ENCODE results near the gene BLID. TPM values are rescaled to one million over a fixed set of nuclear protein-coding genes. Genes with fewer than 3 reads are reported as not detected.

Gene BLID
- total RNA-seq, 2 experiments from 2014 or later, result not detected

DNA sequence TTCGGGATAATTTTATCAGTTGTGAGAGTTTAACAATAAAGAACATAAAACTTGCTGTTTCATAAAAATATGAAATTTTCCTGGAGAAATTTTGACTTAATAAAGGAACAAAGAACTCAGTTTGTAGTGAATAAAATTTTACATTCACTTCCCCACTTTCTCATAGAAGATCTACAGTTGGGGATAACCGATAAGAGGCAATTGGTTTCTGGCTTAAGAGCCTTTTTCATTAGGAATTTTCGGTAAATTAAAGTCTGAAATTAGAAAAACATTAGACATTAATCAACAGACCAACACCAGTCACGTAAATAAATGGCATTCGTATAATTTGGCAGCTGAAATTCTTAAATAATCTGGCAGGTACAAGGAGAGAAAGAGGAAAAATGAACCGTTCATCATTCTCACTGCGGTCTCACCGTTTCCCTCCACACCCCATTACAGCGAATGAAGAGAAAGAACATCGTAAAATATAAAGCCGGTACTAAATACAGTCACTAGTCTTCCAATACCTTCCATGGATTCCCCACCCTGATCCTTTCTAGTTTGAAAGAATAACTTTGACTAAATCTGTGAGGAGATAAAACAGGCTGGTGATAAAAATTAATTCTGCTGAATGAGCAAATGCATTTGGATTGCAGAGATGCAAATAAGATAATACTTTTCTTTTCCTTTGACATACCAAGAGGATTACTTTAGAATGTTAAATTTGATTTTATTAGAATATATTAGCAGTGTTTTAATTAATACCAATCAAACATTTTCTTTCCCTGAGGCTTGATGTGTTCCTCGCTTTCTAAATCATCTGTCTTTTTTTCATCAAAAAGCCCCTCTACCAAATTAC lies 19.5 kb downstream of the BLID start:
- no peaks in the 10 kb centered on the region for H3K36me3 Mint-ChIP-seq

DNA sequence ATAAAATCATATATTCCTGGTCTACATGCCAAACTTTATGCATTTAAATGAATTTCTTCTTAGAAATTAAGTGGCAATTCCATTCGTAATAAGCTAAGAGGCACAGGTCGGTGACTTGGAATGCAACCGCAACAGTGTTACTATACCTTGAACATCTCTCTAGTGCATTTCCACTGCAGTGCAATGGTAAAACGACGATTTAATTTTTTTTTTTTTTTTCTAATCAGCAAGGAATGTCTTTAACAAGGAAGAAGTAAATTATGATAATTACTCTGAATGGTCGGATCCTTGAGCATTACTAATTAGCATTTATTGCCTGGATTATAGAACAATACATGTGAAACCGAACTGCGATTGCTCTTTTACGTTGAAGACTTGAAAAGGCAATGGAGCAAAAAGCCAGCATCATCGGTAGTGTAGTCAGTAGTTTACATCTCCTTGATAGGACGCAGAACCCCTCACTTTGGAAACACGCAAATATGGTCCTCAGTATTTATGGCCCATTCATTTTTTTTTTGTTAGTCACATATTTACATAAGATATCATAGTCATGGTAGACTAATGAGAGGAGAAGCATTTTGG lies 20.2 kb downstream of the BLID start:
- DNase-seq (no peak), ATAC-seq (ENCODE audit: low read depth) (no peak)
- H3K9me3 Mint-ChIP-seq, result no peaks in the 10 kb centered on the region
- no peaks in the 10 kb centered on the region for H3K36me3 Mint-ChIP-seq
- POLR2A ChIA-PET, result no interaction called here
- no peak overlapping the region for H3K4me3 Mint-ChIP-seq
- H3K27ac Mint-ChIP-seq, result no peak overlapping the region
- peaks cover 17% of the 10 kb centered on the region for H3K27me3 Mint-ChIP-seq
- H3K4me1 Mint-ChIP-seq, result peaks cover 5% of the 10 kb centered on the region

More for the DNA sequence above, 19.5 kb downstream of the BLID start:
- no peak for ATAC-seq (ENCODE audit: low read depth)
- POLR2A ChIA-PET, result no interaction called here
- H3K27ac Mint-ChIP-seq, result no peak overlapping the region
- peaks cover 17% of the 10 kb centered on the region for H3K27me3 Mint-ChIP-seq
- H3K4me1 Mint-ChIP-seq, result peaks cover 7% of the 10 kb centered on the region
- no peaks in the 10 kb centered on the region for H3K9me3 Mint-ChIP-seq
- H3K4me3 Mint-ChIP-seq, result no peak overlapping the region
- no peak for DNase-seq

- POLR2A ChIA-PET, result no interaction called here
- peaks cover 17% of the 10 kb centered on the region for H3K27me3 Mint-ChIP-seq
- ATAC-seq (ENCODE audit: low read depth) (no peak), DNase-seq (no peak)
- no peaks in the 10 kb centered on the region for H3K36me3 Mint-ChIP-seq
- no peak overlapping the region for H3K4me3 Mint-ChIP-seq
- no peaks in the 10 kb centered on the region for H3K9me3 Mint-ChIP-seq
- H3K27ac Mint-ChIP-seq, result no peak overlapping the region
- H3K4me1 Mint-ChIP-seq, result peaks cover under 1% of the 10 kb centered on the region
Observed at GRCh38 chr11:122094836-122095235, 21.2 kb downstream of the BLID start.

GRCh38 chr11:122093731-122094275 lies 22.2 kb downstream of the BLID start:
- H3K27me3 Mint-ChIP-seq, result peaks cover 17% of the 10 kb centered on the region
- no peak for ATAC-seq (ENCODE audit: low read depth)
- H3K36me3 Mint-ChIP-seq, result no peaks in the 10 kb centered on the region
- no peak overlapping the region for H3K4me3 Mint-ChIP-seq
- H3K9me3 Mint-ChIP-seq, result no peaks in the 10 kb centered on the region
- DNase-seq, result no peak
- no peaks in the 10 kb centered on the region for H3K4me1 Mint-ChIP-seq
- no peak overlapping the region for H3K27ac Mint-ChIP-seq
- POLR2A ChIA-PET, result no interaction called here

DNA sequence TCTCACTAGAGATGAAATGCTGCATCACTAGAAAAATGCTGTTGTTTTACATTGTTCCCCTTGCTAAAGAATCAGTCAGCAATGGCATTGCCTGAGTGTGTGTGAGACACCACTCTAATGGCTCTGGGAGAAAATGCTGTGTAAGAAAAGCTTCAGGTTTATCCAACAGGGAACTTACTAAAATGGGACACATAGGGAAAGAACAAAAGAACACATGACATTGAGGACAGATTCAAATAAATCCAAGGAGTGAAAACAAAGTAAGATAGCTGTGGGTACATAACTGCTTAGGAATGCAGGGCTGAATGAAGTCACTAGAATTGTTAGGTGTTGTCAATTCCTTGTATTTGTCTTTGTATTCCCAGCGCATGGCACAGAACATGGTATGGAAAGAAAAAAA lies 24.2 kb downstream of the BLID start:
- H3K4me3 Mint-ChIP-seq, result no peak overlapping the region
- H3K36me3 Mint-ChIP-seq, result no peaks in the 10 kb centered on the region
- no peaks in the 10 kb centered on the region for H3K9me3 Mint-ChIP-seq
- DNase-seq, result no peak
- ATAC-seq (ENCODE audit: low read depth), result no peak
- POLR2A ChIA-PET, result no interaction called here
- peaks cover 4% of the 10 kb centered on the region for H3K27me3 Mint-ChIP-seq
- H3K4me1 Mint-ChIP-seq, result no peaks in the 10 kb centered on the region
- no peak overlapping the region for H3K27ac Mint-ChIP-seq

DNA sequence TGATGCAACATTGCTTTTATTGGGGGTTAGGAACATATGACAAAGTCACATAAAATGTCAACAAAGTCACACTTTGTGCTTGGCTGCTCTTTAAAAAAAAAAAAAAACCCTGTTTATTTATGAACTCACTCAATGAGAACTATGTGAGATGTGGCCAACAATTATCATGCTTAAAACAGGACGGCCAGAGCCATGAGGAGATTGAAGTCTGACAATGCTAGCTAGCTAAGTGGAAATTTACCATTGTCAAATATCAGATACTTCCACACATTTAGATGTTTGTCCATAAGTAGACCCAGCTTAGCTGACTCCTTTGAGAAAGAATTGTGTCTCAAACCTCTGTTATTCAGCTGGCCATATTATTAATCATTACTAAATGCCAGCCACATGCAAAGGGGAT lies 26.9 kb downstream of the BLID start:
- Mint-ChIP-seq H3K27ac (no peak overlapping the region), H3K27me3 (peaks cover 2% of the 10 kb centered on the region), H3K4me1 (no peaks in the 10 kb centered on the region), H3K4me3 (no peak overlapping the region), H3K9me3 (no peaks in the 10 kb centered on the region), H3K36me3 (no peaks in the 10 kb centered on the region)
- ATAC-seq (ENCODE audit: low read depth) (no peak), DNase-seq (no peak)
- POLR2A ChIA-PET, result no interaction called here

- DNase-seq (no peak), ATAC-seq (ENCODE audit: low read depth) (no peak)
- Mint-ChIP-seq H3K9me3 (no peaks in the 10 kb centered on the region), H3K27ac (no peak overlapping the region), H3K4me1 (no peaks in the 10 kb centered on the region), H3K27me3 (no peaks in the 10 kb centered on the region), H3K4me3 (no peak overlapping the region), H3K36me3 (no peaks in the 10 kb centered on the region)
- POLR2A ChIA-PET, result no interaction called here
Observed at GRCh38 chr11:122085712-122086111, 30.3 kb downstream of the BLID start.

GRCh38 chr11:122085264-122085663 lies 30.8 kb downstream of the BLID start:
- Mint-ChIP-seq H3K27ac (no peak overlapping the region), H3K4me3 (no peak overlapping the region), H3K9me3 (no peaks in the 10 kb centered on the region), H3K4me1 (no peaks in the 10 kb centered on the region), H3K36me3 (no peaks in the 10 kb centered on the region), H3K27me3 (no peaks in the 10 kb centered on the region)
- DNase-seq, result no peak
- POLR2A ChIA-PET, result no interaction called here
- no peak for ATAC-seq (ENCODE audit: low read depth)

DNA sequence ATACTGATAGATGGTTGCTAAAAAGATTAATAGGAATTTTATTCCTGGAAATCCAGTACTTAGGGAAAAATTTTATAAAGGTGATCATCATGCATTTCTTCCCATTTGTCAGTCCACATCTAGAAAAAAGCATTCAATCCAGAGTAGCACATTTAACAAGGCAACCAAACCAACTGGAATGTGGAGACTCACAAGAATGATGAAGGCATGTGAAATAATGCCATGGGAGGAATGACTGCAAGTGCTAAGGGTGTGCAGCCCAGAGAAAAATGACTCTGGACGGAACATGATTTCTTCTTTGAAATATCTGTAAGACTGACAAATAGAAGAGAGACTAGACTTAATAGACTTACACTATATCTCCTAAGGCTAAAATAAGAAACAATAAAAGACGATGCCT lies 33.8 kb downstream of the BLID start:
- H3K27ac Mint-ChIP-seq, result no peak overlapping the region
- DNase-seq, result no peak
- peaks cover 2% of the 10 kb centered on the region for H3K27me3 Mint-ChIP-seq
- no peak for ATAC-seq (ENCODE audit: low read depth)
- H3K4me3 Mint-ChIP-seq, result no peak overlapping the region
- POLR2A ChIA-PET, result no interaction called here
- H3K9me3 Mint-ChIP-seq, result no peaks in the 10 kb centered on the region
- H3K36me3 Mint-ChIP-seq, result no peaks in the 10 kb centered on the region
- H3K4me1 Mint-ChIP-seq, result no peaks in the 10 kb centered on the region

DNA sequence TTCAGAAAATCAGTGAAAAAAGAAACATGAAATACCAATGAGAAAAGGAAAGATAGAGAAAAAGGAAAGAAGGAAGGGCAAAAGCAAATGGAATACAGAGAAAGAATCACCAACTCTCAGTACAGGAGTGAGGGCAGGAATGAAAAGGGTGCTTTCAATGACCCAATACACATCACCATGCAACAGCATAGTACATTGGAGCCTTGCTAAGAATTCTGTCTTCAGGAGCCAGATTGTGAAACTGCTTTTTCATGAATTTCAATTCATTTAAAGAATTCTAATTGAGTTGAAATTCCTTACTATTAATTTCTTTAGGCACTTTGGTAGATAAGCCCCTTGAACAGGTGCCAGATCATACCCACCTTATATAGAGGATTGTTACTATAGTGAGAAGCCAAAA lies 34.9 kb downstream of the BLID start:
- Mint-ChIP-seq H3K4me3 (no peak overlapping the region), H3K4me1 (no peaks in the 10 kb centered on the region), H3K9me3 (no peaks in the 10 kb centered on the region), H3K27me3 (peaks cover 2% of the 10 kb centered on the region), H3K36me3 (no peaks in the 10 kb centered on the region), H3K27ac (no peak overlapping the region)
- POLR2A ChIA-PET, result no interaction called here
- ATAC-seq (ENCODE audit: low read depth), result no peak
- no peak for DNase-seq

DNA sequence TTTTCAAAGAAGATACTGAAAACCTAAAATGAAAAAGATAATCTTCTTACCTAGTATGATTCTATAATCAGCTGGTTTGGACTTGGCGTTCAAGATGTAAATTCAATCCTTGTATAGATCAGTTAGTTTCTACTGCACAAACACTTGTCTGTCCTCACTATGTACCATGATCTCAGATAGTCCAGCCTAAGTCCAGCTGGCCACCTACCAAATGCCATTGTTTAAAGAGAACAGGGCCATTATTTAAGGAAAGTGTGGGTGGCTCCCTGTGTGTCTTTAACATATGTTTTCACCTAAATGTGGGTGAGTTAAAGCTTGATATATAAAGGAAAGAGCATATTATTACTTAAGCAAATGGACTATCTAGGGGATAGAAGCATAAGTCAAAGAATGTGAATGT lies 38.6 kb downstream of the BLID start:
- POLR2A ChIA-PET, result no interaction called here

GRCh38 chr11:122076512-122077120 lies 39.4 kb downstream of the BLID start:
- H3K4me3 Mint-ChIP-seq, result no peak overlapping the region
- POLR2A ChIA-PET, result no interaction called here
- H3K4me1 Mint-ChIP-seq, result no peaks in the 10 kb centered on the region
- DNase-seq (no peak), ATAC-seq (ENCODE audit: low read depth) (no peak)
- H3K27ac Mint-ChIP-seq, result no peak overlapping the region
- no peaks in the 10 kb centered on the region for H3K36me3 Mint-ChIP-seq
- peaks cover 2% of the 10 kb centered on the region for H3K27me3 Mint-ChIP-seq
- H3K9me3 Mint-ChIP-seq, result no peaks in the 10 kb centered on the region

More for the DNA sequence above, 38.6 kb downstream of the BLID start:
- Mint-ChIP-seq H3K27ac (no peak overlapping the region), H3K9me3 (no peaks in the 10 kb centered on the region), H3K36me3 (no peaks in the 10 kb centered on the region), H3K4me1 (no peaks in the 10 kb centered on the region), H3K4me3 (no peak overlapping the region), H3K27me3 (peaks cover 2% of the 10 kb centered on the region)
- no peak for ATAC-seq (ENCODE audit: low read depth)
- no peak for DNase-seq

DNA sequence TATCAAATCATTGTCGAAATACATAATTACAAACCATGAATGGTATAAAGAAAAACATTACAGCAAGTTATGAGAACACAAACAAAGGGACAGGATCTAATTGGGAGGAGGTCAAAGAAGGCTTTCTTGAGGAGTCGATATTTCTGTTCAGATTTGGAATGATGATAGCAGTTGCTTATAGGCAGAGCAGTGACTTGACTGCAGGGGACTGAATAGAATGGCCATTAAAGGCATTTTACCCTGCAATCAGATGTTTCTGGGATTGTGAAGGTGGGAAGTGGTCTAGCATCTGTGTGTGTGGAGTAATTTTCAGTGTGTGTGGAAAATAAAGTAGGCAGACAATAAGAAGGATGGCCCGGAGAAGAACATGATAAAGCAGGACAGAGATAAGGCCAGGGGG lies 41.0 kb downstream of the BLID start:
- no peak overlapping the region for H3K27ac Mint-ChIP-seq
- H3K36me3 Mint-ChIP-seq, result no peaks in the 10 kb centered on the region
- H3K27me3 Mint-ChIP-seq, result peaks cover 2% of the 10 kb centered on the region
- no peak overlapping the region for H3K4me3 Mint-ChIP-seq
- no peaks in the 10 kb centered on the region for H3K9me3 Mint-ChIP-seq
- H3K4me1 Mint-ChIP-seq, result no peaks in the 10 kb centered on the region
- DNase-seq, result no peak
- no peak for ATAC-seq (ENCODE audit: low read depth)
- POLR2A ChIA-PET, result no interaction called here

DNA sequence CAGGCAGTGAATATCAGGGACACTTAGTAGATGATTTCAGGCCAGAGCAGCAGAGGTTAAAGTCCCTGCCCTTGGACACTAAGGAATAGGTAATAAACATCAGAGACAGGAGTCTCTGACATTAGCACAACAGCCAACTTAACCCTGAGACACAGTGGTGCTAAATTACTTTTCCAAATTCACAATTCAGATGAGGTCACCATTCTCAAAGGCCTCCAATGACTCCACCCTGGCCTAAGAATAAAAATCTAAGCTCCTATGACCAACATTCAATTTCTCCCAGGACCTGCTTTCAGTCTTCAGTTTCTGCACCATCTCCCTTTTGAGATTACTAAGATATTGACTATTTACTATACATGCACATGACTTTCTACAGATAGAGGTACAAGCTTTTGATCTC lies 42.0 kb downstream of the BLID start:
- Mint-ChIP-seq H3K27ac (no peak overlapping the region), H3K36me3 (no peaks in the 10 kb centered on the region), H3K27me3 (peaks cover 2% of the 10 kb centered on the region), H3K9me3 (no peaks in the 10 kb centered on the region), H3K4me1 (no peaks in the 10 kb centered on the region), H3K4me3 (no peak overlapping the region)
- DNase-seq (no peak), ATAC-seq (ENCODE audit: low read depth) (no peak)
- POLR2A ChIA-PET, result no interaction called here

Data from activated naive CD8-positive, alpha-beta T cell treated with anti-CD3 and anti-CD28 coated beads, Interleukin-2, amount 10 ng/mL, durations not matched to agents 7 days and 5 days (primary cell).